DMS114 treated with DMSO at 0.1 percent for 48 hours (cell line): ENCODE data around the gene TRIM22.

ENCODE experiments used
- DNase-seq: peaks from one replicate; lab custom pipeline; 2025; ENCODE audit not compliant: unreplicated experiment; lab: John Stamatoyannopoulos, UW

Gene TRIM22

DNA sequence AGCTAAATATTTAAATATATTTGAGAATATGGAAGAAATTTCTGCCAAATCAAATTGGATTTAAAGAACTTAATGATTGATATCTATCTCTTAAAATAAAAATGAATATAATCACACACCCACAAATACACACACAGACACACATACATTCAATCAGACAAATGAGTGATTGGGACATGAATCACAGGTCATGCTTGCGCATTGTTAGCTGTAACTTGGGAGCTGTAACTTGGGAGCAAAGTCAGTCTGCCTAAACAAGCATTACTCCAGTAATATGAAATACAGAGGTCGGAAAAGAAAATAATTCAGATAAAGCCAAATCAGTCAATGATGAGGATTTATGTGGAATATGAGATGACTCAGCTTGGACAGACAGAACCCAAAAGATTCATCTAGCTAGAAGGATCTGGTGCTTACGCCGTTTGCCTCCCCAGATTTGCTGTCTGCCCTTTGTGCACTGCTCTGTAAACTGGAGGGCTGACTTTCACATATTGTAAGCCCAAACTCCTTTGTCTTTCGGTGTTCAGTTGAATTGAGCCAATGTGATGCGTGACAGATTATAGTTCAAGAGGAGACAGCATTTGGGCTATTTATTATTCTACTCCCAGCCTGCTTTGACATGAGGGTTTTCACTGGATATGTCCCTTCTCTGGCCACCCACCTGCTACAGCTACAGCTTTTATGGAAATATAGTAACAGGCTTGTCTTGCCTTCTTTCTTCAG is 48.2 kb downstream of the TRIM22 start:
- no peak for DNase-seq

GRCh38 chr11:5738431-5738830 is 48.8 kb downstream of the TRIM22 start:
- no peak for DNase-seq

GRCh38 chr11:5746614-5747013 is 57.0 kb downstream of the TRIM22 start:
- no peak for DNase-seq

- no peak for DNase-seq
Observed at GRCh38 chr11:5749836-5750235, 60.2 kb downstream of the TRIM22 start.

- no peak for DNase-seq
Observed at GRCh38 chr11:5753943-5754342, 64.4 kb downstream of the TRIM22 start, which contains the start of gene OR52N4. Gene OR52N4 (plus strand): TSS chr11:5754243. CDS start chr11:5754741, 498 bp downstream.
